ENCODE data around the gene PAPSS2.
A peak's percentile ranks its signal among the peaks of the same experiment; 100 is the strongest.

Gene PAPSS2

GRCh38 chr10:87672551-87672950 lies 12.9 kb downstream of the PAPSS2 start:
- DNase-seq: no peak

DNA sequence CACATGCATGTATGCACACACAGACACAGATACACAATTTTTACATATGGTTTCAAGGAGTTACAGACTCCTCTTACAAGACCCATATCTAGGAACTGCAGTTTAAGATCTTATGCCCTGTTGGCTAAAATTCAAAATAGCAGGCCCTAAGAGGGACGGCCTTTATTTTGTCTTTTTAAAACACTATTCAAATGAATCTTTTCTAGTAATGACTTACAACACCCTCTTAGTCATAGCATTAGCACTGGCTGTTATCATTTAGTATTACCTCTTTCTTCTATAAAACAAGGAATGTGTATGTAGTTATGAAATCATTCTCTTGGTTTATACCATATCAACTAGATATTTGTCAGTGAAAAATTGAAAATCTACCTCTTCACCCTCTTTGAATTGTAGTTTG lies 15.3 kb downstream of the PAPSS2 start:
- DNase-seq: no peak

- DNase-seq: no peak
Observed at GRCh38 chr10:87675396-87676376, 16.0 kb downstream of the PAPSS2 start.

- DNase-seq: no peak
Observed at GRCh38 chr10:87677595-87677994, 17.9 kb downstream of the PAPSS2 start.

- DNase-seq: no peak
Observed at GRCh38 chr10:87678302-87678701, 18.6 kb downstream of the PAPSS2 start.

GRCh38 chr10:87683356-87683755 lies 23.7 kb downstream of the PAPSS2 start:
- no peak for DNase-seq

DNA sequence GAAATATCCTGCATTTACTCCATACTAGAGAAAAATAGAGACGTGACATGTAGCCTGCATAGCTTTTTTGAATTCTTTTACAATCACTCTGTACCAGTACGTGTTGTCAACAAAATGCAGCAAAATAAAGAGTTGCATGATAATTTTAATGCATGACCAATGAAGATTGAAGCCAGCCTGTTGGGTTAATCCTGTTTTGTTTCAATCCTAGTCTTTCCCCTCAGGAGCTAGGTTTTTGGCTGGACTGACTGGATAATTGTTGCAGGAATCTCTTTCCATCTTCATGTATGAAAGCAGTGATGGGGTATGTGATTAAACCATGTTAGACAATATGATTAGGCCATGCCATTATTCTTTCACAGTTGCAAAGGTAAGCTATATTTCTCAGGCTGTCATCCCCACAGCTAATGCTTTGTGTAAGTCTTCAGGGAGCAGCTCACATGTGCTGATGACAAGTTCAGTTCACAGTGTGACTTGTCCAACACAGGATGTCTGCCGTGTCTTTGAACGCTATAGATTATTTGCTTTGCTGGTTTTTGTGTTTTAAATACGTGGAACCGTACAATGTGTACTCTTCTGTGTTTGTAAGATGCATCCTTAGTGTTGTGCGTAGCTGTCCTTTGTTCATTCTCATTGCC lies 24.4 kb downstream of the PAPSS2 start:
- no peak for DNase-seq

GRCh38 chr10:87685832-87686574 lies 26.3 kb downstream of the PAPSS2 start:
- DNase-seq: no peak

DNA sequence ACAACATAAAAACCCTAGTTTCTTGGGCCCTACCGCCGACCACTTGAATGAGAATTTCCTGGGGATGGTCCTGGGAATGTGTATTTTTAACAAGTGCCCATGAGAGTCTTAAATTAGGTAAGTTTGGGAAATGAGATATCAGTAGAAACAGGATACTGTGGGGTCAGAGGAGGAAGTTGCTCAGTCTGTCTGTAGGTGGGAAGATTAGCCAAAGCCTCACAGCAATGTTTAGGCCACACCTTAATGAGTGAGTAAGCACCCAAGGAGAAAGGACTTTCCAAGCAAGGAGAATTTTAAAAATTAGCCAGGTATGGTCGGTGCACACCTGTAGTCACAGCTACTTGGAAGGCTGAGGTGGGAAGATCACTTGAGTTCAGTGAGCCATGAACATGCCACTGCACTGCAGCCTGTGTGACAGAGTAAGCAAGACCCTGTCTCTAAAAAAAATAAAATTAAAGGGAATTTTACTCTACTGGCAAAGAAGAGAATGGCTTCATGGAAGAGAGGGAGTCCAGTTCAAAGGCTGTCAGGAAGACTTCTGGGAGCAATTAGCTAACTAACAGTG lies 31.9 kb downstream of the PAPSS2 start:
- DNase-seq: no peak

DNA sequence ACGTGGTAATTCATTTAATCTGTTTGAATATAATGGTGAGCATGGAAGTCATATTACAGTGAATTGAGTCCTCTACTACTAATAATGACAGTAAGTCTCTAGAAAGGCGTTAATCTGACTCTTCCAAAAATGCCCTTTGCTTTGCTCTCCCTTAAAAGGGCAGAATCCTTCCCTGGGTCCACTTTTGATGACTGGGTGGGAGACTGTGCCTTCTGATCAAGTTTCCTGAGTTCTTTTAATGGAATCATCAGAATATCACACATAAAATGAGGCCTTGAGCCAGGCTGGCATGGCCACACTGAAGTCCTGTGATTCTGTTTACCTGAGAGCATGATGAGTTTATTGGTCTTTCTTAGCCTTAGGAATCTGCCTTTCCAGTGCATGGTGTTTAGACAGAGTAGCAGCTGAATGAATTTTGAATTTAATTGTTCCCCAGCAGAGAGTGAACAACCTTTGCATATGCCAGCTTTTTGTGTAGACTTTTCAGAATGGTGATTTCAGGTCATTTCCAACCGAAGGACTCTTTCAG lies 33.3 kb downstream of the PAPSS2 start:
- no peak for DNase-seq

DNA sequence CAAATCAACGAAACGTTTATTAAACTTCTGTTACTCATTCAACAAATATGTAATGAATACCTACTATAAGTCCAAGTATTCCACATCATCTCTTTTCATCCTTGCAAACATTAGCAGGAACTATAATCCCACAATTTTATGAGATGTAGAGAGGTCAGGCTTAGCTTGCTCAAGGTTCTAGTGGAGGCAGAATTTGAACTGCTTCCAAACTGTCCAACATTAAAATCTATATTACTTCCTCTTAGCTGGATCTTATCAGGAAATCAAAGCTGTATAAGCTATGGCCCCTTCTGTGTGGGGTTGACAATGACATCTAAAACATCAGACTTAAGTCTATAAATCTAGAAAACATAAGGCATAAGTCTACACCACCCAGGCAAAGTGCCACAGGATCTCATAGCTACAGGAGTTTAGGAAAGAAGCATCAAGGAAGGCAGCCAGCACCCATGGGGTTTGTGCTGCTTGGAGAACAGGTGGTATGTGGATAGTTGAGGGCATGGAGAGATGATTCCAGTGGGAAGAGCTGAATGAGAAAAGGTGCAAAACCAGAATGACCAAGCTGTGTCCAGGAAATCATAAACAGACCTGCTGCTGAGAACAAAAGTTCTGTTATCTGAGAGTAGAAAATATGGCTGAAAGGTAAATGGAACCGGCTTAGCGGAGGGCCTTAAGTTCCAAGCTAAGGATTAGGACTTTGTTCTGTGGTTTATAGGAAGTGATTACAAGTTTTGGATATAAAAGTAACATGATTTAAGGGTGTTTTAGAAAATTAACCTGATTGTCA lies 34.5 kb downstream of the PAPSS2 start:
- no peak for DNase-seq

- DNase-seq: peak; percentile 85
Observed at GRCh38 chr10:87695074-87695473, 35.4 kb downstream of the PAPSS2 start.

GRCh38 chr10:87696922-87697745 lies 37.5 kb downstream of the PAPSS2 start:
- DNase-seq: no peak

- no peak for DNase-seq
Observed at GRCh38 chr10:87700031-87700796, 40.5 kb downstream of the PAPSS2 start.

DNA sequence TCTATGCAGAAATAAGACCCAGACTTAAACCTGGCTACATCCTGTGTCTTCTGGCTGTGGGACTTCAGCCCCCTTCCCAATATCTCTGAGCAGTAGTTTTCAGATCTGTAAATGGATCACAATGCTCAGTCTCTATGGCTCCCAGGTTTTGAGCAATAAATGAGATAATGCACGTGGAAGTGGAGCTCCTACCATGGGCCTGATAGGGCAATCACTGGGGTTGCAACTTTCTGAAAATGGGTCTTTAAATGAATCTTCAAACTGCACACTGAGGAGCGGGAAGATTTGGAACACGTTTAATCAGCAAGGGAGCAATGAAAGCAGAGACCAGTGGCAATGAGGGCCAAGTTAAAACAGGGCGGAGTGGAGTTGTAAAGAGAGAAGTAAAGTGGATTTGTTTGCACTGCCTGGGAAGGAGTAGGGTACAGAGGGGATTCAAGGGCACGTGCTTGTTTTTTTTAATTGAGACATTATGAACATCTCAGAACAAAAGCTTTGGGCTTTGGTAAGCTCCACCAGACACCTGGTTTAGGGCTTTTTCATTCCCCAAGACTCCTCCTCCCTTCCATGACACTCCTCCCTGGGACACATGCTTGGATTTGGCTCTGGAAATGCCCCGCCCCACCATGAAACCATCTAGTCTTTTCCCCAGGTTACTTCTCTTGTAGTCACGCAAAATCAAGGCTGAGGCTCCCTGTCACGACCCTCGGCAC lies 42.7 kb downstream of the PAPSS2 start:
- DNase-seq: no peak

DNA sequence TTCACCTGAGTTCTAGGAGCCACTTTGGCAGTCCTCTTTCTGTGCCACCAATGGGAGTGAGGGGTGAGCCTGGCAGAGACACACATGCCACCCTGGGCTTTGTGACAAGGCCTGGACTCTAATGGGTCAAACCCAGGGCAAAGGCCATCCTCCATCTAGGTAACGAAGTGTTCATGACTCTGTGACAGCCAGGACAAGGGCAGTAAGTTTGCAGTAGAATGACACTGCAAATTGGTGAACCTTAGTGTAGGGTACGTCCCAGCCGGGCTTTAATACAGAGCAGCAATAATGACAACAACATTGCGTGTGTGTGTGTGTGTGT lies 43.3 kb downstream of the PAPSS2 start:
- DNase-seq: no peak

- DNase-seq: no peak
Observed at GRCh38 chr10:87703771-87704170, 44.1 kb downstream of the PAPSS2 start.

GRCh38 chr10:87705339-87705738 lies 45.7 kb downstream of the PAPSS2 start:
- no peak for DNase-seq

DNA sequence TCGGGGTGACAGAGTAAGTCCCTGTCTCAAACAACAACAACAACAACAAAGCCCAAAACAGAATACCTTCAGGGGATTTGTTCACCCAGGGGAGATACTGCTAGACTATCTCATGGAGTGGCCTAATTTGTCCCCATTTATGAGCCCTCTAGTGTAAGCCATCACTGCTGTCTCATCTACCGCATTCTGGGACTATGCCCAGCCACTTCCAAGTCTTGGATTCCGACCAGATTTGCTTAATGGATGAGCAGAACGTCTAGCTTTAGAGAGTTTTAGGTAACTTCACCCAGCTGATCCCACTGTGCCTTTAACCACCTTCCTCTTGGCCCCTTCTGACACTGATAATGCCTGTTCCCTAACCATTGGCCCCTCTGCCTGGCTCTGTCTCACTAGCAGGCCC lies 47.1 kb downstream of the PAPSS2 start:
- no peak for DNase-seq

DNA sequence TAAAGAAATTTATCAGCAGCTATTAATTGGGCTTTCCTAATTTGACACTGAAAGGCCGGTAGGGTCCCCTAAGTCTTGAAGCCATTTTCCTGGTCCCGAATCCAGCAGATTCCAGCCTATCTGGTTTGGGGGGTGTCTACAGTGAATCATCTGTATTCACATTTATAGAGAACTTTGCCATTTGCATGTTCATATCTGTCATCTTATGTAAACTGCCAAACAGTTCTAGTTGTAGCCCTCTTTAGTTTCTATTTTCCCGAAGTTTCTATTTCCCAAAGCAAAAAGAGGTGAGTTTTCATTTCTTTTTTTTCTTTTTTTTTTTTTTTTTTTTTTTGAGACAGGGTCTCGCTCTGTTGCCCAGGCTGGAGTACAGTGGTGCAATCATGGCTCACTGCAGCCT lies 47.6 kb downstream of the PAPSS2 start:
- no peak for DNase-seq

All from NCI-H82 (cell line).